SU-DHL-6 (cell line): ENCODE data around the gene C1GALT1.

Experiments used
- H2AFZ ChIP-seq: fragments of 200-600 bp; sonication (generic); 2 replicates; pipeline ENCODE4 v1.6.1; 2014; ENCODE audit warnings: low read depth, mild to moderate bottlenecking, moderate library complexity, mixed read lengths, antibody characterized with exemption, low read length; ENCODE audit not compliant: severe bottlenecking
- H3F3A ChIP-seq: fragments of 200-600 bp; shearing (Covaris generic); 2 replicates; pipeline ENCODE4 v1.6.0; 2016; ENCODE audit warnings: antibody characterized with exemption, mild to moderate bottlenecking; ENCODE audit not compliant: insufficient read depth
- H3K27ac ChIP-seq: fragments of 200-600 bp; sonication (generic); 2 replicates; pipeline ENCODE4 v1.5.1; 2016; ENCODE audit warnings: low read depth, mild to moderate bottlenecking, low read length, moderate library complexity, mixed read lengths
- H3K27me3 ChIP-seq: fragments of 200-600 bp; sonication (generic), shearing (Covaris generic); 2 replicates; pipeline ENCODE4 v1.6.0; 2014; ENCODE audit warnings: mild to moderate bottlenecking, low read length
- H3K36me3 ChIP-seq: fragments of 200-600 bp; sonication (generic); 2 replicates; pipeline ENCODE4 v1.6.1; 2014; ENCODE audit warnings: mild to moderate bottlenecking, low read length, mixed read lengths
- H3K4me2 ChIP-seq: fragments of 300-600, 200-600 bp; shearing (Covaris generic), sonication (generic); 2 replicates; pipeline ENCODE4 v1.6.0; 2014; ENCODE audit warnings: low read length, low read depth, mild to moderate bottlenecking; ENCODE audit not compliant: poor library complexity, severe bottlenecking
- H3K4me3 ChIP-seq: fragments of 200-600 bp; sonication (generic); 2 replicates; pipeline ENCODE4 v1.5.1; 2014; ENCODE audit warnings: antibody characterized with exemption, low read length, mild to moderate bottlenecking, mixed read lengths; ENCODE audit not compliant: insufficient read depth, poor library complexity, severe bottlenecking
- H3K79me2 ChIP-seq: fragments of 200-600 bp; sonication (generic); 2 replicates; pipeline ENCODE4 v1.6.1; 2014; ENCODE audit warnings: mild to moderate bottlenecking, low read length, moderate library complexity; ENCODE audit not compliant: insufficient read depth
- H3K9ac ChIP-seq: fragments of 200-600 bp; sonication (generic); 2 replicates; pipeline ENCODE4 v1.7.0; 2014; ENCODE audit warnings: mild to moderate bottlenecking, low read length
- H3K9me2 ChIP-seq: fragments of 200-600 bp; sonication (generic); replicated peaks from 2 replicates; pipeline ENCODE4 v1.6.1; 2014; ENCODE audit warnings: low read length; ENCODE audit not compliant: insufficient read depth
- H3K9me3 ChIP-seq: fragments of 200-600 bp; sonication (generic); 2 replicates; pipeline ENCODE4 v1.6.1; 2014; ENCODE audit warnings: low read length, mixed read lengths; ENCODE audit not compliant: insufficient read depth
- H4K20me1 ChIP-seq: fragments of 200-600 bp; sonication (generic); 2 replicates; pipeline ENCODE4 v1.6.1; 2014; ENCODE audit warnings: low read depth, mild to moderate bottlenecking, antibody characterized with exemption, low read length, moderate library complexity, mixed read lengths
- CTCF ChIP-seq: fragments of 200-600 bp; sonication (generic); IDR thresholded peaks from one replicate; pipeline ENCODE4 v1.5.1; 2017; ENCODE audit warnings: antibody characterized with exemption, mild to moderate bottlenecking, low read length, moderate library complexity; ENCODE audit not compliant: insufficient read depth, poor library complexity, severe bottlenecking
- EZH2phosphoT487 ChIP-seq: fragments of 200-600 bp; sonication (generic), shearing (Covaris generic); conservative IDR thresholded peaks from 2 replicates; pipeline ENCODE4 v1.6.1; 2018; ENCODE audit warnings: mild to moderate bottlenecking, antibody characterized with exemption, low read length, moderate library complexity, mixed read lengths

The C1GALT1 gene

GRCh38 chr7:7164591-7164990, 17.8 kb upstream of the C1GALT1 start:
- no peaks in the 10 kb centered on the region for H3K27me3 ChIP-seq
- H2AFZ ChIP-seq = no peak overlapping the region
- no peaks in the 10 kb centered on the region for H3F3A ChIP-seq
- H3K9me2 ChIP-seq = no peaks in the 10 kb centered on the region
- no peak overlapping the region for H3K4me3 ChIP-seq
- no peak overlapping the region for H3K9ac ChIP-seq
- no peak overlapping the region for H3K27ac ChIP-seq
- no peak overlapping the region for H3K4me2 ChIP-seq
- TF ChIP-seq EZH2phosphoT487 (no peak), CTCF (no peak)
- no peaks in the 10 kb centered on the region for H4K20me1 ChIP-seq
- H3K79me2 ChIP-seq = peaks cover 28% of the 10 kb centered on the region
- H3K36me3 ChIP-seq = peaks cover 22% of the 10 kb centered on the region
- H3K9me3 ChIP-seq = no peaks in the 10 kb centered on the region

GRCh38 chr7:7165372-7165771, 17.0 kb upstream of the C1GALT1 start:
- Histone ChIP-seq H3K27me3 (no peaks in the 10 kb centered on the region), H3K9me2 (no peaks in the 10 kb centered on the region), H3K36me3 (peaks cover 20% of the 10 kb centered on the region), H3K9ac (no peak overlapping the region), H4K20me1 (no peaks in the 10 kb centered on the region), H3K4me3 (no peak overlapping the region), H3K4me2 (no peak overlapping the region), H3F3A (no peaks in the 10 kb centered on the region), H3K9me3 (no peaks in the 10 kb centered on the region), H3K27ac (no peak overlapping the region), H3K79me2 (peaks cover 20% of the 10 kb centered on the region), H2AFZ (no peak overlapping the region)
- TF ChIP-seq EZH2phosphoT487 (no peak), CTCF (no peak)

- H3K4me2 ChIP-seq = no peak overlapping the region
- H2AFZ ChIP-seq = no peak overlapping the region
- H3K27me3 ChIP-seq = no peaks in the 10 kb centered on the region
- no peak overlapping the region for H3K27ac ChIP-seq
- no peaks in the 10 kb centered on the region for H3K9me3 ChIP-seq
- TF ChIP-seq EZH2phosphoT487 = no peak
- TF ChIP-seq CTCF = no peak
- no peak overlapping the region for H3K9ac ChIP-seq
- H3K79me2 ChIP-seq = peaks cover 11% of the 10 kb centered on the region; the same call in 1 of the 2 replicates
- no peaks in the 10 kb centered on the region for H4K20me1 ChIP-seq
- H3K9me2 ChIP-seq = no peaks in the 10 kb centered on the region
- H3F3A ChIP-seq = no peaks in the 10 kb centered on the region
- H3K4me3 ChIP-seq = no peak overlapping the region
- H3K36me3 ChIP-seq = peaks cover 18% of the 10 kb centered on the region; the same call in 1 of the 2 replicates
Measured at GRCh38 chr7:7166318-7166717, 16.0 kb upstream of the C1GALT1 start.
